ENCODE results near the gene LPAR5. TPM values are rescaled to one million over a fixed set of nuclear protein-coding genes. Genes with fewer than 3 reads are reported as not detected.

LPAR5 gene
- total and polyA plus RNA-seq, 2 of the 8 experiments (the other 6 are each of a cell fraction or from before 2014, with no cell fraction given): 0.22 to 0.24 TPM

GRCh38 chr12:6605421-6606330 lies 30.1 kb downstream of the LPAR5 start (continued):
- TF ChIP-seq SIN3A (conservative IDR thresholded peaks at IDR 0.05 in 1 of 2, IDR thresholded peaks at IDR 0.05 in 1 of 2; ENCODE audit: low read depth in 1 of 2, low read length in 2 of 2): 0 out of 4 replicates have a peak, but pooled peaks of 1 of the 2 experiments have one; percentile 22
- no peak for TF ChIP-seq MAFK (IDR thresholded peaks at IDR 0.05; ENCODE audit: low read depth, low read length)
- TF ChIP-seq HDAC2 (IDR thresholded peaks at IDR 0.05; ENCODE audit: borderline replicate concordance in 1 of 2, low read depth in 2 of 2, low read length in 2 of 2): no peak
- TF ChIP-seq YY1 (IDR thresholded peaks at IDR 0.05; ENCODE audit: low read depth, low read length): no peak

All from H1 (cell line).